ENCODE data around the gene SAMD1. TPM values are rescaled to one million over a fixed set of nuclear protein-coding genes. Genes with fewer than 3 reads are reported as not detected.

SAMD1 gene
- total and polyA plus RNA-seq, 9 of the 15 experiments (the other 6 are each of a cell fraction or from before 2014, with no cell fraction given), result 2.9 to 96.0 (median 43.5) TPM

DNA sequence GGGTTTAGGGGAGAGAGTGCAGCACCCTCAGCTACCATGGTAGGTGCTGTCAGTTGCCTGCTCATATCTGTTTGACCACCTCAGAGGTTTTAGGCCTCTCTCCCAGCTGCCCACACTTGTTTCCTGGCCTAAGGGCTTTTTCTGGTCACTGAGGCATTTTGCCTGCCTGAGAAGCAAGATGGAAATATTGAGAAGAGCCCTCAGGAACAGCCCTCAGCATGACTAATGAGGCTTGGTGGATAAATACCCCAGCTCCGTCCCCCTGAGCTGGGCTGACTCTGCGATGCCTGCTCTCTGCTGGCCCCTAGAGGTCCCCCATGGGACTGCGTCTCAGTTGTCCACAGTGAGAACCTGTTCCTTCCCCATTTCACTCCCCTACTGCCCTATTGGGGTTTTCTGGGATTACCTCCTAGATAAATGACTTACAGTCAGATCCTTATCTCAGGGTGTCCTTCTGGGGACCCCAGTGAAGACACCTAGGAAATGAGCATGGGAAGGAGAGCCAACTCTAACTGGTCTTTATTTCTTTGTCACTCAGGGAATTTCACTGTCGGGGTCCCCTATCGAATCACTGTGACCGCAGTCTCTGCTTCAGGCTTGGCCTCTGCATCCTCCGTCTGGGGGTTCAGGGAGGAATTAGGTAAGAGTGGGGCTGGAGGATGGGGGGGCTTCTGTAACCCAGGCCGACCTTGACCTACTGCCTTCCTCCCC is 42.0 kb downstream of the SAMD1 start (continued):
- TF ChIP-seq, protein P1, sequence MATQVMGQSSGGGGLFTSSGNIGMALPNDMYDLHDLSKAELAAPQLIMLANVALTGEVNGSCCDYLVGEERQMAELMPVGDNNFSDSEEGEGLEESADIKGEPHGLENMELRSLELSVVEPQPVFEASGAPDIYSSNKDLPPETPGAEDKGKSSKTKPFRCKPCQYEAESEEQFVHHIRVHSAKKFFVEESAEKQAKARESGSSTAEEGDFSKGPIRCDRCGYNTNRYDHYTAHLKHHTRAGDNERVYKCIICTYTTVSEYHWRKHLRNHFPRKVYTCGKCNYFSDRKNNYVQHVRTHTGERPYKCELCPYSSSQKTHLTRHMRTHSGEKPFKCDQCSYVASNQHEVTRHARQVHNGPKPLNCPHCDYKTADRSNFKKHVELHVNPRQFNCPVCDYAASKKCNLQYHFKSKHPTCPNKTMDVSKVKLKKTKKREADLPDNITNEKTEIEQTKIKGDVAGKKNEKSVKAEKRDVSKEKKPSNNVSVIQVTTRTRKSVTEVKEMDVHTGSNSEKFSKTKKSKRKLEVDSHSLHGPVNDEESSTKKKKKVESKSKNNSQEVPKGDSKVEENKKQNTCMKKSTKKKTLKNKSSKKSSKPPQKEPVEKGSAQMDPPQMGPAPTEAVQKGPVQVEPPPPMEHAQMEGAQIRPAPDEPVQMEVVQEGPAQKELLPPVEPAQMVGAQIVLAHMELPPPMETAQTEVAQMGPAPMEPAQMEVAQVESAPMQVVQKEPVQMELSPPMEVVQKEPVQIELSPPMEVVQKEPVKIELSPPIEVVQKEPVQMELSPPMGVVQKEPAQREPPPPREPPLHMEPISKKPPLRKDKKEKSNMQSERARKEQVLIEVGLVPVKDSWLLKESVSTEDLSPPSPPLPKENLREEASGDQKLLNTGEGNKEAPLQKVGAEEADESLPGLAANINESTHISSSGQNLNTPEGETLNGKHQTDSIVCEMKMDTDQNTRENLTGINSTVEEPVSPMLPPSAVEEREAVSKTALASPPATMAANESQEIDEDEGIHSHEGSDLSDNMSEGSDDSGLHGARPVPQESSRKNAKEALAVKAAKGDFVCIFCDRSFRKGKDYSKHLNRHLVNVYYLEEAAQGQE (IDR thresholded peaks at IDR 0.05; ENCODE audit: borderline replicate concordance), result peak; percentile 44; the same call in 1 of the 2 replicates
- TF ChIP-seq, protein P1 (CRISPR knock-in tag; IDR thresholded peaks at IDR 0.05; ENCODE audit: low read depth), result no peak
- no peak for TF ChIP-seq ZNF354B (CRISPR knock-in tag; IDR thresholded peaks at IDR 0.05)
- TF ChIP-seq JUN (IDR thresholded peaks at IDR 0.05; ENCODE audit: borderline replicate concordance, low read depth, low read length), result 0 out of 2 replicates have a peak, but pooled peaks have one; percentile 26
- TF ChIP-seq JUN (CRISPR knock-in tag; IDR thresholded peaks at IDR 0.05; ENCODE audit: borderline replicate concordance), result no peak
- TF ChIP-seq PBX2 (CRISPR knock-in tag; IDR thresholded peaks at IDR 0.05; ENCODE audit: low read depth), result no peak
- no peak for TF ChIP-seq PBX2 (tag; conservative IDR thresholded peaks at IDR 0.05; ENCODE audit: low read depth)
- TF ChIP-seq, protein P2, sequence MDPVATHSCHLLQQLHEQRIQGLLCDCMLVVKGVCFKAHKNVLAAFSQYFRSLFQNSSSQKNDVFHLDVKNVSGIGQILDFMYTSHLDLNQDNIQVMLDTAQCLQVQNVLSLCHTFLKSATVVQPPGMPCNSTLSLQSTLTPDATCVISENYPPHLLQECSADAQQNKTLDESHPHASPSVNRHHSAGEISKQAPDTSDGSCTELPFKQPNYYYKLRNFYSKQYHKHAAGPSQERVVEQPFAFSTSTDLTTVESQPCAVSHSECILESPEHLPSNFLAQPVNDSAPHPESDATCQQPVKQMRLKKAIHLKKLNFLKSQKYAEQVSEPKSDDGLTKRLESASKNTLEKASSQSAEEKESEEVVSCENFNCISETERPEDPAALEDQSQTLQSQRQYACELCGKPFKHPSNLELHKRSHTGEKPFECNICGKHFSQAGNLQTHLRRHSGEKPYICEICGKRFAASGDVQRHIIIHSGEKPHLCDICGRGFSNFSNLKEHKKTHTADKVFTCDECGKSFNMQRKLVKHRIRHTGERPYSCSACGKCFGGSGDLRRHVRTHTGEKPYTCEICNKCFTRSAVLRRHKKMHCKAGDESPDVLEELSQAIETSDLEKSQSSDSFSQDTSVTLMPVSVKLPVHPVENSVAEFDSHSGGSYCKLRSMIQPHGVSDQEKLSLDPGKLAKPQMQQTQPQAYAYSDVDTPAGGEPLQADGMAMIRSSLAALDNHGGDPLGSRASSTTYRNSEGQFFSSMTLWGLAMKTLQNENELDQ (CRISPR knock-in tag; IDR thresholded peaks at IDR 0.05; ENCODE audit: borderline replicate concordance), result no peak
- TF ChIP-seq MAX (CRISPR knock-in tag; IDR thresholded peaks at IDR 0.05), result no peak
- TF ChIP-seq JUND (IDR thresholded peaks at IDR 0.05; ENCODE audit: borderline replicate concordance, low read depth, low read length), result peak; percentile 33; the same call in 1 of the 2 replicates
- TF ChIP-seq JUND (tag; IDR thresholded peaks at IDR 0.05; ENCODE audit: borderline replicate concordance, low read depth, low read length), result no peak; the same call in 2 of the 3 replicates
